Measurements from ENCODE around the gene SCIN.

DNA sequence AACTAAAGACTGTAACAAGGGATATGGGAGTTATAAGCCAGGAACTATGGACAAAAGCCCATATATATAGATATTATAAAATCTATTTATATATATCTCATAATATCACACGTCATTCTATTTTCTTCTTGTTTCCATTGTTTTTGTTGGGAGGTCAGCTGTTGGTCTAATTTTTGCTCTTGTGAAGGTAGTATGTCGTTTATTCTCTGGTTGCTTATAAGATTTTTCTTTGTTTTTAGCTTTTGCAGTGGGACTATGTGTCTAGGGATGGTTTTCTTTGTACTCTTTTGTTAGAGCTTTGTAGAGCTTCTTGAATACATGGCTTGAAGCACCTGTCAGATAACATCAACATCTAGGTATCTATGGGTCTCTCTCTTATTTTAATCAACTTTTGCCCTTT, 130.9 kb downstream of the SCIN start:
- TF ChIP-seq ZFX (IDR thresholded peaks at IDR 0.05) (no peak), POLR2AphosphoS5 (IDR thresholded peaks at IDR 0.05; ENCODE audit: low read depth, low read length) (no peak), ZNF274 (IDR thresholded peaks at IDR 0.05; ENCODE audit: low read depth, low read length) (no peak), POLR2A (IDR thresholded peaks at IDR 0.05; ENCODE audit: borderline replicate concordance, extremely low read depth, insufficient read depth, insufficient read length) (no peak), RAD21 (IDR thresholded peaks at IDR 0.05; ENCODE audit: low read depth) (no peak), MAX (IDR thresholded peaks at IDR 0.05) (no peak), EZH2phosphoT487 (IDR thresholded peaks at IDR 0.05; ENCODE audit: borderline replicate concordance) (no peak), EZH2 (IDR thresholded peaks at IDR 0.05) (no peak), SIN3A (IDR thresholded peaks at IDR 0.05; ENCODE audit: low read depth) (no peak), SRF (IDR thresholded peaks at IDR 0.05; ENCODE audit: low read depth) (no peak), TCF7L2 (IDR thresholded peaks at IDR 0.05; ENCODE audit: borderline replicate concordance, extremely low read depth, insufficient read depth, insufficient read length) (no peak), REST (IDR thresholded peaks at IDR 0.05; ENCODE audit: low read depth) (no peak)
- TF ChIP-seq, protein P1, sequence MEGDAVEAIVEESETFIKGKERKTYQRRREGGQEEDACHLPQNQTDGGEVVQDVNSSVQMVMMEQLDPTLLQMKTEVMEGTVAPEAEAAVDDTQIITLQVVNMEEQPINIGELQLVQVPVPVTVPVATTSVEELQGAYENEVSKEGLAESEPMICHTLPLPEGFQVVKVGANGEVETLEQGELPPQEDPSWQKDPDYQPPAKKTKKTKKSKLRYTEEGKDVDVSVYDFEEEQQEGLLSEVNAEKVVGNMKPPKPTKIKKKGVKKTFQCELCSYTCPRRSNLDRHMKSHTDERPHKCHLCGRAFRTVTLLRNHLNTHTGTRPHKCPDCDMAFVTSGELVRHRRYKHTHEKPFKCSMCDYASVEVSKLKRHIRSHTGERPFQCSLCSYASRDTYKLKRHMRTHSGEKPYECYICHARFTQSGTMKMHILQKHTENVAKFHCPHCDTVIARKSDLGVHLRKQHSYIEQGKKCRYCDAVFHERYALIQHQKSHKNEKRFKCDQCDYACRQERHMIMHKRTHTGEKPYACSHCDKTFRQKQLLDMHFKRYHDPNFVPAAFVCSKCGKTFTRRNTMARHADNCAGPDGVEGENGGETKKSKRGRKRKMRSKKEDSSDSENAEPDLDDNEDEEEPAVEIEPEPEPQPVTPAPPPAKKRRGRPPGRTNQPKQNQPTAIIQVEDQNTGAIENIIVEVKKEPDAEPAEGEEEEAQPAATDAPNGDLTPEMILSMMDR (IDR thresholded peaks at IDR 0.05 in 2 of 3, conservative IDR thresholded peaks at IDR 0.05 in 1 of 3; ENCODE audit: borderline replicate concordance in 1 of 3, insufficient read depth in 1 of 3, low read depth in 2 of 3, low read length in 2 of 3): no peak
- TF ChIP-seq, protein P2, sequence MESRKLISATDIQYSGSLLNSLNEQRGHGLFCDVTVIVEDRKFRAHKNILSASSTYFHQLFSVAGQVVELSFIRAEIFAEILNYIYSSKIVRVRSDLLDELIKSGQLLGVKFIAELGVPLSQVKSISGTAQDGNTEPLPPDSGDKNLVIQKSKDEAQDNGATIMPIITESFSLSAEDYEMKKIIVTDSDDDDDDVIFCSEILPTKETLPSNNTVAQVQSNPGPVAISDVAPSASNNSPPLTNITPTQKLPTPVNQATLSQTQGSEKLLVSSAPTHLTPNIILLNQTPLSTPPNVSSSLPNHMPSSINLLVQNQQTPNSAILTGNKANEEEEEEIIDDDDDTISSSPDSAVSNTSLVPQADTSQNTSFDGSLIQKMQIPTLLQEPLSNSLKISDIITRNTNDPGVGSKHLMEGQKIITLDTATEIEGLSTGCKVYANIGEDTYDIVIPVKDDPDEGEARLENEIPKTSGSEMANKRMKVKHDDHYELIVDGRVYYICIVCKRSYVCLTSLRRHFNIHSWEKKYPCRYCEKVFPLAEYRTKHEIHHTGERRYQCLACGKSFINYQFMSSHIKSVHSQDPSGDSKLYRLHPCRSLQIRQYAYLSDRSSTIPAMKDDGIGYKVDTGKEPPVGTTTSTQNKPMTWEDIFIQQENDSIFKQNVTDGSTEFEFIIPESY (IDR thresholded peaks at IDR 0.05; ENCODE audit: extremely low read depth, insufficient replicate concordance, low read length): no peak

Data from HCT116 (cell line).